Activated naive CD8-positive, alpha-beta T cell treated with anti-CD3 and anti-CD28 coated beads, Interleukin-2, amount 50 U/mL, for 16 hours (primary cell): ENCODE measurements around the gene SF3B4.
"Not testable (repeated sequence)": the region's sequence is repeated elsewhere in the genome, so short reads cannot be mapped to it uniquely, and the experiment has no call there.

Experiments
- DNase-seq: peaks from one replicate; pipeline ENCODE4 v3.0.0-alpha.2; 2020; ENCODE audit warnings: low read depth, low spot score

The SF3B4 gene, protein sequence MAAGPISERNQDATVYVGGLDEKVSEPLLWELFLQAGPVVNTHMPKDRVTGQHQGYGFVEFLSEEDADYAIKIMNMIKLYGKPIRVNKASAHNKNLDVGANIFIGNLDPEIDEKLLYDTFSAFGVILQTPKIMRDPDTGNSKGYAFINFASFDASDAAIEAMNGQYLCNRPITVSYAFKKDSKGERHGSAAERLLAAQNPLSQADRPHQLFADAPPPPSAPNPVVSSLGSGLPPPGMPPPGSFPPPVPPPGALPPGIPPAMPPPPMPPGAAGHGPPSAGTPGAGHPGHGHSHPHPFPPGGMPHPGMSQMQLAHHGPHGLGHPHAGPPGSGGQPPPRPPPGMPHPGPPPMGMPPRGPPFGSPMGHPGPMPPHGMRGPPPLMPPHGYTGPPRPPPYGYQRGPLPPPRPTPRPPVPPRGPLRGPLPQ

DNA sequence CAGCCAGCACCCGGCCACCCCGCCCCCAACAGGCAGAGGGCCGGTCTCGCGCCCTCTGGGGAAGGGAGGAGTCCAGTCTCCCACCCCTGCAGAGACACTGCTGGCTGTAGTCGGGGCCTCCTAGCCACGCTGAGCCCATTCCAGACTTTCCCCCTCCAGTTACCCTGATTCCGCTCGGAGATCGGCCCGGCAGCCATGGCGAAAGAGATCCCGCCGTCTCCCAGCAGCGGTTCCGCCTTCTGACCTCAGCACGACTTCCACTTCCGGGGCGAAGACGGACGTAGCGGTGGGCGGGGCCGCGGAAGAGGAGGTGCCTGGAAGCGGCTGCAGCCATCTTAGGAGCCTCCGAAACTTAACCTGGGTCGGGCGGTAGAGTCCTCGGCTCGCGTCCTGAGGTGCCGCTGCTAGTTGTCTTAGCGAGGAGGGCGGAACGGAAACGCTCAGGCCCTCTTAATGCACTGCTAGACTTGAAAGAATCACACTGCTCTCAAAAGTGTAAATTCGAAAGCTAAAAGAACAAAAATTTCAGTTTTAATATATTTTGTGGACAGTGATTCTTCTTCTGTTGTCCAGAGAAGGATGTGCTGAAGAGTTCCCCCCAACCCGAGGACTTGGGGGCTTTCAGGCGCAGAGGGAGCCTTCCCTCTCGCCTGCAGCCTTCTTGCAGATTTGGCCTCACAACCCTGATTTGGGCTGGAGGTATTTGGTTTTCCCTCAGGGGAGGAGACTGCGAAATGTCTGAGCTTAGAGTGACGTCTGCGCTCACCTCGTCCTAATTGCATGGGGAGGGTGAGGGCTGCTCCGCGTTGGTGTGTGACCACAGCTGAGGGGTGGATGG, at the start of gene SF3B4:
Gene SF3B4, minus strand, starts transcription at position 241 of the 838 bp plus-strand sequence. Its CDS starts 44 bp downstream, at position 197.
- DNase-seq = peak; percentile 88

DNA sequence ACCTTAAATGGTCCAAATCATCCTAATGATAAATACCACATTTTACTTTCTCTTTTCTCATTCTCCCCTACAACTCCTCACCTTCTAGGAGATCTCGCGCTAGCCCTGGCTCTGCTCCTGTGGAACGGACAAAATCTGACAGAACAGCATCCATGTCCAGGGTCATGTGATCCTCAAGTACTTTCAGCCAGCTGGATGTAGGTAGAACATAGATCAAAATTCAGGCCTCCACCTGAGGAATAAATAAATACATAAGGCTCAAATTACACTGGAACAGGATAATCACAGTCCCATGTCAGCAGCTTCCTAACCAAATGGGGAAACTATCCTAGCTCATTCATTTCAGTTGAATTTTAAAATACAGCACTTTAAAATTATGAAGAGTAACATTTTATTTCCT, 49.7 kb upstream of the SF3B4 start:
- no peak for DNase-seq

DNA sequence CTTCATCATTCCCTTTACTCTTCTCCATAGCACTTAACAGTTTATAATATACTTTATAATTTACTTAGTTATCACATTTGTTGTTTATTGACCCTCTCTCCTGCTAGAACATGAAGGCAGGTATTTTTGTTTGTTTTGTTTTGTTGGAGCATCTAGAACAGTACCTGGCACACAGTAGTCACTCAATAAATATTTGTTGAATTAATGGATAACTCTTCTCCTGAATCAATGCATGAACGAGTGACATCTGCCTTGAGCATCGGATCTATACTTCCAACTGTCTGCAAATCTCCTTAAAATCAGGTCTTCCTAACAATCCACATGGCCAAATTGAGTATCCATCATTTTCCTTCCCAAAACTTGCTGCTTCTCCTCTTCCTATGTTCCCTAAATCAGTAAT, 44.9 kb upstream of the SF3B4 start:
- no peak for DNase-seq

DNA sequence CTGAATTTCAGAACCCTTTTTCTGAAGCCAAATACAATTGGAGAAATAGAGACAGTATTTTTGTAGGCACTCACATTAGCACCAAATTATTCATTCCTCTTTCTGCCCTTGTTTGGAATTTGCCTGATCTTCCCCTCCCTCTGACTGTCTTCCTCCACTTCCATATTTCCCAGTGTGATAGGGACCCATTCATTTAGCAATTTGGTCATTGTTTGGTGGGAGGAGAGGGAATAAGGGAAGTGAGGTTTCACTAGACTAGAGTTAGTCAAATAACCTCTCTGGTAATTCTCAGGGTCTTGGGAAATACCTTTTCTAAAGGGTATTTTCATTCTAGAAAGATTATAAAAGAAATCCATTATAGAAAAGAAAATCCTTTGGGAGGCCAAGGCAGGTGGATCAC, 40.0 kb upstream of the SF3B4 start:
- no peak for DNase-seq

DNA sequence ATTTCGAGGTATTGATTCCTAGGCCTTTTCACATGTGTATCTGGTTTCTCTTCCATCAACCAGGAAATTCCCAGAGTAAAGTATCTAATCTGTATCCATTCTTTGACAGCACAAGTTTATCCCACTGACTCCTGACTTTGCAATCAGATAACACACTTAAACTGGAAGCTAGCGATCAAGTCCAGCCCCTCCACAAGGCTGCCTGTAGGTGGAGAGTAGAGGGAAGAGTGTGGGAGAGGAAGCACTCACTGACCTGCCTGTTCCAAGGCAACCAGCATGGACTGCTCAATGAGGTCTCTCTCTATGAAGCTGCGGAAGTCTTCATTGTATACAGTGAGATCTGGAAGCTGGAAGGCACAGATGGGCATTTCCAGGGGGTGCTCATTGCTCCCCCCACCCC, 39.4 kb upstream of the SF3B4 start:
- no peak for DNase-seq

DNA sequence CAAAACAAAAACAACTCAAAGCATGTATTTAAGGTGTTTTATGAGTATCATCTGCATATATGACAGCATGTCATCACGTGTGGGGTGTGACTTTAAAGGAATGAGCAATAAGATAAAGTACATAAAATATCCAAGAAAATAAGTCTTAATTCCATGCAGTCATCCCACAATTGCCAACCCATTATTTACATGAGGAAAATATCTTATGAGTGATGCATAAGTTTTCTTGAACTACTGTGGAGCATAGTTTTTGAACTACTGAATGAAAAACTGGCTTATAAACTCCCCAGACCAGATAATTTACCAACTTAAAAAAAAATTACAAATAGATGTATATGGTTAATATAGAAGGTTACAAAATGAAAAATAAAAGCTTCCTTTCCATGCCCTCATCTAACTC, 38.8 kb upstream of the SF3B4 start:
- no peak for DNase-seq

DNA sequence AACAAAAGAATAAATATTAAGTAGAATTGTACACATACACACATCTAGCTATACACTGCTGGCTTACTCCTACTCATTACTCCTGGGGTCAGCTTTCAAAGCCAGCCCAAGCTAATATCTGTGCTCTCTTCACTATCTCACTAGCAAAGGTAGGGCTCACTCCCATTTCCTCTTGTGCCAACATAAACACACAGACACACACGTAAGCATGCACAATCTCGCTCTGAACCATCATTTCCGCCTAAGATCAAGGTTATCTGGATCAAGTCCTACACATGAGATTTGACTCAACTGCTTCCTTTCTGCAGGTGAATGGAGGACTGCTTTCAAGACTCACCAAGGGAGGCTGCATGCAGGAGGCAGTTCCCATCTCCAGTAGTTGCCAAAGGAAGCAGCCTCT, 37.8 kb upstream of the SF3B4 start:
- DNase-seq = no peak

DNA sequence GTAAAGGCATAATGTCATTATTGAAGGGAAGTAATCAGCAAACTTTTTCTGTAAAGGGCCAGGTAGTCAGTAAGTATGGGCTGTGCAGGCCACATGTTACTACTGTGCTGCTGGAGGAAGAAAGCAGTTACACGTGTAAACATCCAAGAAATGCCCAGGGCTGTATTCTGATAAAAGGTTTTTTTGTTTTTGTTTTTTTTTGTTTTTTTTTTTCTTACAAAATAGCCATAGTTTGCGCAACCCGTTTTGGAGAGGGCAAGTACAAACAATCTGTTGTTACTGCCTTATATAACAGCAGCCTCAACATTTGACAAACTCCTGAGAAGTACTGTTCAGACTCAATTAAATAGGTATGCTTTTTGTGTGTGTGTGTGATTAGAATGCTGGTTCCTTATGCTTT, 35.8 kb upstream of the SF3B4 start:
- no peak for DNase-seq

DNA sequence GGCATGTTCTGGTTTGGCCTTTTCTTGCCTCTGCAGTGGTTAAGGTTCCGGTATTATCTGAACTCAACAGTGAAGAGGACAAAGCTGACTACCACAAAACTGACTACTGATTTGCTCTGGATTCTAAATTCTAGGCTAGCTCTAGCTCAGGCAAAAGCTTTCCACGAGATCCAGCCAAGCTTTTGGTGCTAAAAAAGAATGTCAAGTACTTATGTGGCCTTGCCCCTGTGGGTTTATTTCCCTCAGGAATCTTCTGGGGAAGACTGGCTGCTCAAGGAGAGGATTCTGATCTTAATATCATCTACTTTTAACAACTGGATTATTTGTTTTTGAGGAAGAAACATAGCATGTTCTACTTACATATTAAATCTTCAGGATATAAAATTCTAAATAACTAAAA, 35.1 kb upstream of the SF3B4 start:
- DNase-seq = no peak

DNA sequence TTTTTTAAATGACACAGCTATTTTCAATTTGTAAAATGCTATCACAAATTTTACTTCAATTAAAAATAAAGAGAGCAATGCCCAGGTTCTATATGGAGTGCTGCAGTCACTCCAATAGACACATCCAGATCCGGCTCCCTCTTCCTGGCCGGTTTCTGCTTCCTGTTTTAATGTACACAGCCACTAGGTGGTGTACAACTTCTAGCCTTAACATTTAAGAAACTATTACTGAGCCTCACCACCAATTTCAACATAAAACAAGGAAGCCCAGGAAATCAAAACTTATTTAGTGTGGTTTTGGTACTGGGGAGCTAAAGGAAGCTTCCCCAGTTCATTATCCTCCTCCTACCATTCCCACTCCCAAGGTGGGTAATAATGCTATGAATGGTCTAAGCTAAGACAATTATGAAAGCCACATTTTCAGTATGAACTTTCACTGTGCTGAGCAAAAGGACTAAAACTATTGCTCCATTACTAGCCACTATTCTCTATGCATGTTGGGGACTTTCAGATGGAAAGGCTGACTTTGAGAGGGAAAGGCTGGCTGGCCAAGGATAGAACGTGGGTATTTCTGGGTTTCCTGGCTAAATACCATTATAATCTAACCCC, 34.5 kb upstream of the SF3B4 start:
- no peak for DNase-seq

DNA sequence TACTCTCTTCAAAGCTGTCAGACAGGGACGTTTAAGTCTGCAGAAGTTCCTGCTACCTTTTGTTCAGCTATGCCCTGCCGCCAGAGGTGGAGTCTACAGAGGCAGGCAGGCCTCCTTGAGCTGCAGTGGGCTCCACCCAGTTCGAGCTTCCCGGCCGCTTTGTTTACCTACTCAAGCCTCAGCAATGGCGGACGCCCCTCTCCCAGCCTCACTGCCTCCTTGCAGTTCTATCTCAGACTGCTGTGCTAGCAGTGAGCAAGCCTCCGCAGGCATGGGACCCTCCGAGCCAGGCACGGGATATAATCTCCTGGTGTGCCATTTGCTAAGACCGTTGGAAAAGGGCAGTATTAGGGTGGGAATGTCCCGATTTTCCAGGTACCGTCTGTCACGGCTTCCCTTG, 29.9 kb upstream of the SF3B4 start:
- DNase-seq = not testable (repeated sequence)

DNA sequence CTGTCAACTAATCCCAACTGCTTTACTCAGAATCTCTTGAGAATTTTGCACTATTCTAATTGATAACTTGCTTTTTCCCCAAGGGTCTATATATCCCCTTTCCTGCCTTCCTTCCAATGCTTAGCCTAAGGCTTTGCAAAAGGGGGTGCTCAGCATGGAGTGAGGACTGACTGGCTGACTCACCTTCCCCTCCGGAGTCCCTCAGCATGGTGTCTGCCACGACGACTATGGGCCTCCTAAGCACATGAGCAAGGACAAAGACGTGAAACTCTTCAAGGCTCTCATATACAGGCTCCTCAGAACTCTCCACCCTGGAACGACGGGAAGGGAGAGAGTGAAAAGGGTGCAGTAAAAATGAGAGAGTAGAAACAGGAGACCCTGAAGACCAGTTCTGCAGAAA, 22.3 kb upstream of the SF3B4 start:
- no peak for DNase-seq

DNA sequence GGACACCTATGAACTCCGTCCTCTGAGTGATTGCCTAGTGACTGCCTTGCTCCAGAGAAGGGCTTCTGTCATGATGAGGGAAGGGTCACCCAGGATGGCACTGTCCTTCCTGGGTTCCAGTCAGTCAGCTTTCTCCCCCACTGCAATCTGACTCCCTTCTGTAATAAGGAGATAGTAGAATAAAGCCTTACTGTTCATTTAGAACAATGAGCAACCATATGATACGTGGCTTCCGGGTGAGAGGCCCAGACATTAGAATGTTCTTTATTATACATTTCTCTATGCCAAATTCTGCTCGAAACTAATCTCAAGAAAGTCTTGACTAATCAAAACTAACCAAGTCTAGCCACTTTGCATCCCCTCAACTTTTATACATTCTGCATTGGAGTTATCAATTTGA, 17.6 kb upstream of the SF3B4 start:
- no peak for DNase-seq

DNA sequence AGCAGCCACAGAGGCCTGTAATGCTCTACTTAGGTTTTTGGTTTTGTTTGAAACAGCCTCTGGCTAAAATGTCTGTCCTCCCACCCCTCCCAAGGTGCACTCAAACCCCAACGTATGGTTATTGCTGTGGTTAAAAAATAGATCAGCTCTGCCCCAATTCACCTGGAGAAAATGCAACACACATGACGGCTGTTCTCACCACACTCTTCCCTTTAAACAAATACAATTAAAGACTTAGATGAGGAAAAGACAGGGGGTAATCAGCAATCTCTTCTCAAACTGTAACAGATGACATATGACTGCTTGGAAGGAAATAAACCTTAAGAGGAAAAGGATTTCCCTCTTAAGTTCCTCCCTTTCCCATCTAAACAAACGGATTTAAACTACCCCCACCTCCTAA, 15.3 kb upstream of the SF3B4 start:
- DNase-seq = no peak

DNA sequence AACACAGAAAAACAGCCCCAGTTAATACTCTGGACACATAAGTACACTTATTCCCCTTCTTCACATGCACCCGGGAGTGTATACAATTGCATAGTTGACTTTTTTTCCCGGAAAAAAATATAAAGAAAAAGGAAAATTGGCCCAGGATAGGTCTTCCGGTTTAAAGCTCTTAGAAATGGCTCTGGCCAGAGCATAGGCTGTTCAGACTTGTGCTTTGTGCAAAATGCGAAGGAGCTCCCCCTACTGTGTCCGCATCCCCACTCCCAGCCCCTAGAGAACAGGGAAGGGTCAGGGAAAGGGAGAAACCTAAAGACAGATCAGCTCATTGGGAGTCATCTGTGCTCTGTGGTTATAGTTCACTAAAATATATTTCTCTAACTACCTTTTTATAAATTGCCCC, 14.6 kb upstream of the SF3B4 start:
- DNase-seq = no peak

DNA sequence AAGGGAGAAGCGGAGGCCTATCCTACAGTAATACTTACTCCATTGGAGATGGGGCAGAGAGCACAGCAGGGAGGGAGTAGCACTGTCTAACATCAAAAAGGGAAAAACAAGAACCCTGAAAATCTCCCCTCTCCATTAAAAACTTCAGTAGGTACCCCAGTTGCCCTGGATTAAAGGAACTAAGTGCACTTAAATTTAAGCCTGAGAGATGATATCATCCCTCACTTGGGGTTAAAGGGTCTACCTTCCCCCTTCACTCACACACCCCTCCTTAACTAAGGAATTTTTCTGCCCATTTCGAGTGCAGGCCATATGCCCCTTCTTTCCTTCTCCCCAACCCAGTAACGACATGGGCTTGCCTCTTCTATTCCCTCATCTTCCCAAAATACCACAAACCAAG, 12.8 kb upstream of the SF3B4 start:
- no peak for DNase-seq

DNA sequence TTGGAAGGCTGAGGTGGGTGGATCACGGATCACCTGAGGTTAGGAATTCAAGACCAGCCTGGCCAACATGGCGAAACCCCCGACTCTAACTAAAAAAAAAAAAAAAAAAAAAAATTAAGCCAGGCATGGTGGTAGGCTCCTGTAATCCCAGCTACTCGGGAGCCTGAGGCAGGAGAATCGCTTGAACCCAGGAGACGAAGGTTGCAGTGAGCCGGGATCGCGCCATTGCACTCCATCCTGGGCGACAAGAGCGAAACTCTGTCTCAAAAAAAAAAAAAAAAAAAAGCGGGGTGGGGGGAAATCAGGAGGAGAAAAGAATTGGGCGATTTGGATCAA, 11.0 kb upstream of the SF3B4 start:
- DNase-seq = not testable (repeated sequence)

DNA sequence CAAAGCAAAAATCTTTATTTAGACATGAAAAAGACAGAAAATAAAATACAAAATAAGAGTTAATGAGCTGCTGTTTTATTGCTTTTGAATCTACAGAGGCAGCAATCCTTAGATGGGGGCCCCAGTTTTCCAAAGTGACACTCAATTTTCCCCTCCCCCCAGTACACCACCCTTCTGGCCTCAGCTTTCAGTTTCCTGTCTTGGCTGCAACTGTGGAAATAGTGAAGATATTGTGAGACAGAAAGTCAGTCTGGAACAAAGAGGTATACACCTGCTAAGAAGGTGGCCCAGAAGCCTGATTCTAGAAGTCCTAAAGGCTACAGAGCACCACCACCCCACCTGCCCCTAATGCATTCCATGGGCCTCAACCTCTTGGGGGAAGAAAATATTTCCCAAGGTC, 10.2 kb upstream of the SF3B4 start:
- no peak for DNase-seq

DNA sequence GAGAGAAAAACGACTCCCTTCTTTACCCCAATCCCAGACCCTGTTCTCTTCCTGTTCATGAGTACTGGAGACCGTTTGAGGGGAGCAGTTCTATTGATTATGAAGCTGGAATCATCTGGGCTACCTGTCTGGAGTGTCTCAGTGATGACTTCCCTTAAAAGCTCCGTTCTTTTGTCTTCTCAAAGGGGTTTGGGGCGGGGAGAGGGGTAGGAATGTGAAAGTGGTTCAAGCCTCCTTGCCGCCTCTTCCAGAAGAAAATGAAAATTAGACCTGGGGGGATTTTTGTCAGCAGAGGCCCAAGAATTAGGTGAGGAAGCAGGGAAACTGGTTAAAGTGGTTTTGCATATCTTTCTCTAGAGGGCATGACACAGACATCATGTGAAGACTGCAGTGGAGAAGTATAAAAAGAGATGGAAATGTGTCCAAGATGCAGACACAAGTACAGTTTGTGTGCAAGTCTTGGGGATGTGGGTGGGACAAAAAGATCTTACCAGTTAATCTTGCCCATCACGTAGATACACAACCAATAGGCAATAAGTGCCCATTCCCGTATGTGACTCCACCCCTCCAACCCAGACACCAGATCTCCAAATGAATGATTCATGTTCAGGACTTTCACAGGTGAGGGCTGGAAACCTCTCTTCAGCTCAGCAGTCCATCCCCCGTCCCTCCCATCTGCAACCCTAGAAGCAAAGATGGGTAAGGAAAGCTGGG, 9.5 kb upstream of the SF3B4 start:
- DNase-seq = no peak

DNA sequence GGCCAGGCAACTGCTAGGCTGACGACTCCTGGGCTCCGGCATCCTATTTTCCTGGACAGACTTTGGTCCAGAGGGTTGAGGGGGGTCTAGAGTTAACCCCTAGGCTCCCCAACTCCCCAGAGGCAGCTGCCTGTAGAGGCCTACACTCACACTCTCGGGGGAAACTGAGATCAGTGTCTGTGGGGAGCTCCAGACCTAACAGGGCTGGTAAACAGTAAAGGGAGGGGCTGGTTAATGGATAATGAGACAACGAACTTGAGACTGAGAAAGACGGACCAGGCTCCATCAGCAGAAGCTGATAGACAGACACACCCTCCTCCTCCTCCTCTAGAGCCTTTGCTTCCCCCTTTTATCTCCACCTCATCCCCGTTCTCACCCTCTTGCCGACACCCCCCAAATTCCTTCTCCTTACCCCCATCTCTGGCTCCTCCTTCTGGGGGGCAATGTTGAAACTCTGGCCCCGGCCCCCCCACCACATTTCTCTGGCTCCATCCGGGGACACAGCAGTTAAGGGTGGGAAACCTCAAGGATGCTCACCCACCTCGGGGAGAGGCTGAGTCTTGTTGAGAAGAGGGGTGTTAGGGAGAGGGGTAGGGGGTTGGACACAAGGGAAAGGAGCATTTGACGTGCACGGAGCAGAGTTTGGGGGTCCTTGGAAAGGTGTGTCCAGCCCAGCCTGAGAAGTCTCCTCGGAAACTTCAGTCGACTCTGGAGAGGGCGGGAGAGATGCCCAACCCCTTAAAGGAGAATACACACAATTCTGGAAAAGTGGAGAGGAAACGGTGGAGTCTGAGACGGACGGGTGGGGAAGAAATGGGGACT, 8.8 kb upstream of the SF3B4 start, which contains the start of gene MTMR11:
Gene MTMR11, minus strand, starts transcription at position 710 of the 822 bp plus-strand sequence. Its CDS starts 232 bp downstream, at position 478.
- no peak for DNase-seq

DNA sequence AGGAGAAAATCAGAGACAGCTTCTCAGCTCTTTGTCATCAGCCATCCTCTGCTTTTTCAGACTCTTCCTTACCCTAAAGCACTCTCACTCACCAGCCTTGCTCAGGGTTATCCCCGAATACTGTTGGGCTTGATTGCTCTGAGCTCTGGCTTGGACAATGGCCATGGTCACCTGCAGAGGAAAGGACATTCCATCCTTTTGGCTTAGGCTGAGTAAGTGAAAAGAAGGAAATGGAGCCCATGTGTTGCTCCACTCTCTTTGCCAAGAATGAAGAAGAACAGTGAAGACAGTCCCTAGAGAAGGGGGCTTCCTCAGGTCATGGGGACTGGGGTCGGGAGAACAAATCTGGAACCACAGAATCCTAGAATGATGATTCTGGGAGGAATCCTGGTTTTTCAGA, 6.8 kb upstream of the SF3B4 start:
- no peak for DNase-seq
